Duodenal mucosa (tissue), 2 donors: ENCODE measurements around the gene IRF1.

Source experiments
- H3K27ac ChIP-seq: one replicate; pipeline ENCODE4 v1.7.0; 2013; ENCODE audit warnings: low read depth, low read length
- H3K27me3 ChIP-seq, 2 donors: one replicate each; pipeline ENCODE4 v1.7.0; 2013; ENCODE audit warnings: low read length in 2 of 2, control low read depth in 1 of 2; ENCODE audit not compliant: insufficient read depth in 2 of 2, control insufficient read depth in 1 of 2
- H3K36me3 ChIP-seq, 2 donors: one replicate each; pipeline ENCODE4 v1.7.0; 2013; ENCODE audit warnings: low read length in 2 of 2, control low read depth in 1 of 2; ENCODE audit not compliant: insufficient read depth in 2 of 2, control insufficient read depth in 1 of 2
- H3K4me1 ChIP-seq, 2 donors: one replicate each; pipeline ENCODE4 v1.7.0; 2013; ENCODE audit warnings: low read length in 2 of 2, control low read depth in 1 of 2; ENCODE audit not compliant: insufficient read depth in 2 of 2, control insufficient read depth in 1 of 2
- H3K4me3 ChIP-seq, 2 donors: one replicate each; pipeline ENCODE4 v1.7.0; 2013; ENCODE audit warnings: low read length in 2 of 2, low read depth in 1 of 2
- H3K9ac ChIP-seq, 2 donors: one replicate each; pipeline ENCODE4 v1.7.0; 2013; ENCODE audit warnings: low read length in 2 of 2, low read depth in 1 of 2
- H3K9me3 ChIP-seq, 2 donors: one replicate each; pipeline ENCODE4 v1.7.0; 2013; ENCODE audit warnings: low read length in 2 of 2, control low read depth in 1 of 2; ENCODE audit not compliant: control insufficient read depth in 1 of 2

The IRF1 gene

GRCh38 chr5:132500931-132501628 lies 10.5 kb upstream of the IRF1 start:
- Histone ChIP-seq H3K9ac (peak overlapping the region; percentile 61), H3K4me1 (peaks cover 75 to 80% of the 10 kb centered on the region in 2 donors), H3K27ac (peak overlapping the region; percentile 90), H3K4me3 (peak overlapping the region; percentile 7 to 50), H3K9me3 (no peaks in the 10 kb centered on the region), H3K36me3 (no peaks in the 10 kb centered on the region), H3K27me3 (no peaks in the 10 kb centered on the region)

DNA sequence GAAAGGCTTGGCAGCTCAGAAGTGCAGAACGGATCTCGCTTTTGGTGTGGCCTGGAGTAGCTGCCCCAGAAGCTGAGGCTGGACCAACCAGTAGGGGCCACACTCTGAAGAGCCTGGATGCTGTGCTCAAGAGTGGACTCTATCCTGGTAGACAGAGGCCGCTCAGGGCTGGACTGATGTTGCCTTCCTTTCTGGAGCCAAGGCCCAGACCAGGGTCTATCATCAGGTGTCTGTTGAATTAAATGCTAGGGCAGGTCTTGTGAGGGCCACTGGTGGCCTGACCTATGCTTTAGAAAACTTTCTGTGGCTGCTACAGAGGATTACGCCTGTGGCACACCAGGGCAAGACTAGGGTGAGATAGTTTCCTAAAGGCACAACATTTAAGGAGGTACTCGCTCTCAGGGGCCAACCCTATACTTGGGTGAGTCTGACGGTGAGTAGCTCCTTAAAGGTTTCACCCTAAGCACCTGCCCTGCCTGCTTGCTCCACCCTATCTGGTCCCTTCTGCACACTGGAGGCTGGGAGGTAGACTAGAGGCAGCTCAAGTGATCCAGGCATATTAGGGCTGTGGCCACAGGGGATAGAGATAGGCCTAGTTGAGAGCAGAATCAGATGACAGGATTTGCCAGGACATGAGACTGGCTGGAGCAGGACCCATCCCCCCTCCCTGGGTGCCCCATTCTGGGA lies 9.8 kb upstream of the IRF1 start:
- no peaks in the 10 kb centered on the region for H3K27me3 ChIP-seq
- H3K4me3 ChIP-seq = peak overlapping the region; percentile 7 to 50
- H3K9ac ChIP-seq = peak overlapping the region; percentile 61
- H3K4me1 ChIP-seq = peaks cover 72 to 77% of the 10 kb centered on the region in 2 donors
- H3K9me3 ChIP-seq = no peaks in the 10 kb centered on the region
- no peaks in the 10 kb centered on the region for H3K36me3 ChIP-seq
- peak overlapping the region; percentile 79 for H3K27ac ChIP-seq

DNA sequence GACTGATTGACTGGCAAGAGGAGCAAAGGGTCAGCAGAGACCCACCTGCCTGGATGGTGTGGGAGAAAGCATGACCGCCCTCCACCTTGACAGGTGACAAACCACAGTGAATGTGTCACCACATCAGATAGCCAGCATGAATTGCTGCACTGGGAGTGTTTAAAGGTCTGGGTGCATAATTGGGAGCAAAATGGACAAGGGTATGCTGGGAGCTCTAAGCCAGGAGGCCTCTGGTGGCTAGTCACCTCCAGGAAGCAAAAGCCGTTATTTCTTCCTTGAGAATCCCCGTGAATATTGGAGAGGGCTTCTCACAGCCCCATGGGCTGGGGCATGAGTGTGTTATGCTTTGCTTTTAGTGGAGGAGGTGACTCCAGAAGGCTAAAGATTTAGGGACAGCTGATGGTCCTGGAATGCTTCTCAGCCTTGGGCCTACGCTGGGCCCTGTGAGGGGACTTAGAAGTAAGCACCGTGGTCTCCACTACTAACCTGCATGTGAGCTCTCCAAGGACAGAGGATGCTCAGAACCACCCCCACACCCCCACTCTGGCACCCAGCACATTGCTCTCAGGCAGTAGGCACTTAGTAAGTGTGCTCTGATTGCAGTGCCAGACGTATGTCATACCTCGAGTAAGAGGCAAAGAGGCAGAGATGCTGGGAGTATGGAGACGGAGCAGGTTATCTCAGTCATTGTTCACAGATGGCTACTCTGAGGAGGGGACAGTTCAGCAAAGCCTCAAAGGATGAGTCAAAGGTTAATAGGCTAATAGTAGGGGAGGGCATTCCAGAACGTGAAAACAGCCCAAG lies 9.1 kb upstream of the IRF1 start:
- Histone ChIP-seq H3K9ac (peak overlapping the region; percentile 61), H3K4me3 (no peak overlapping the region), H3K9me3 (no peaks in the 10 kb centered on the region), H3K27ac (peak overlapping the region; percentile 13), H3K27me3 (no peaks in the 10 kb centered on the region), H3K36me3 (no peaks in the 10 kb centered on the region), H3K4me1 (peaks cover 72 to 79% of the 10 kb centered on the region in 2 donors)

GRCh38 chr5:132498686-132499271 lies 8.2 kb upstream of the IRF1 start:
- H3K27me3 ChIP-seq = no peaks in the 10 kb centered on the region
- peaks cover 73 to 88% of the 10 kb centered on the region in 2 donors for H3K4me1 ChIP-seq
- H3K27ac ChIP-seq = no peak overlapping the region
- no peak overlapping the region for H3K4me3 ChIP-seq
- H3K36me3 ChIP-seq = no peaks in the 10 kb centered on the region
- H3K9me3 ChIP-seq = no peaks in the 10 kb centered on the region
- H3K9ac ChIP-seq = peak overlapping the region in 1 of 2 donors; percentile 35

- peak overlapping the region; percentile 65 to 82 for H3K9ac ChIP-seq
- peaks cover 69 to 83% of the 10 kb centered on the region in 2 donors for H3K4me1 ChIP-seq
- no peaks in the 10 kb centered on the region for H3K36me3 ChIP-seq
- no peaks in the 10 kb centered on the region for H3K27me3 ChIP-seq
- peak overlapping the region; percentile 96 for H3K27ac ChIP-seq
- H3K4me3 ChIP-seq = peak overlapping the region in 1 of 2 donors; percentile 75
- no peaks in the 10 kb centered on the region for H3K9me3 ChIP-seq
Measured at GRCh38 chr5:132498152-132498551, 7.6 kb upstream of the IRF1 start.

GRCh38 chr5:132497488-132497997 lies 7.0 kb upstream of the IRF1 start:
- H3K9me3 ChIP-seq = no peaks in the 10 kb centered on the region
- H3K27me3 ChIP-seq = no peaks in the 10 kb centered on the region
- H3K36me3 ChIP-seq = no peaks in the 10 kb centered on the region
- peak overlapping the region; percentile 65 to 82 for H3K9ac ChIP-seq
- H3K4me3 ChIP-seq = peak overlapping the region; percentile 75 to 87
- peak overlapping the region; percentile 96 for H3K27ac ChIP-seq
- H3K4me1 ChIP-seq = peaks cover 62 to 80% of the 10 kb centered on the region in 2 donors

DNA sequence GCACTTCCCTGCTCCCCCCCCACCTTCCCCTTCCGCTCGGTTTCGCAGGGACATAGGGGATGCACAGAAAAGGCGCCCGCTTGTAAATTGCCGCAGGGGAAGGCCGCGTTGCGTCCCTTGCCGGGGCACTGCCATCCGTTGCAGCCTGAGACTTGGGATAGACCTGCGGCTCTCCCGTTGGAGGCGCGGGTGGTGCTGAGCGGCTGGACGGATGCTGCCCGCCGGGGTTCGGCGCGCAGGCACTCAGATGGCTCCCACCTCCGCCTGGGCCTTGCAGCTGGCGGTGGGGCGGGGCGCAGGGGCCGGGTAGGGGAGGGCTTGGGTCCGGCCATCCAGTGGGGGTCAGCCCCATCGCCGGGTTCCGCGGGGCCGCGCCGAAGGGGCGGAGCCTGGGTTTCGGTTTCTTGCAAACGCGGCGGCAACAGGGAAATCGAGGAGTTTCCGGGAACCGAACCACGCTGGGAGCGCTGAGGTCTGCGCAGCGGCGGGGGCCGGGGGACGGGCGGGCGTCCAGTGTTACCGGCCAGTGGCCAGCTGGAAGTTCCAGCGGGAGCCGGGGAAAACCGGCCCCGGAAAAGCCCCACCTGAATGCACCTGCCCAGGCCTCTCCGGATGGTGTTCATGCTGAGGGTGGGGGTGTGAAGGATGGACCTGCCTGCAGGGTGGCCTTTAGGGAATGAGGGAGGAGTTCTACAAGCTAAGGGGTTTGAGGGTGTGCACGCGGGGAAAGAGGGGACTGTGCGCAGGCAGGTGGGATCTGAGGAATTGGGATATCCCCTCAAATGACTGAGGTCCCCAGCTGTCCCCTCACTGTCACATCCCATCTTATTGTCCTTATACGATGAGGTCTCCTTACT lies 6.3 kb upstream of the IRF1 start:
- Histone ChIP-seq H3K9ac (peak overlapping the region; percentile 82 to 90), H3K27ac (peak overlapping the region; percentile 96), H3K9me3 (no peaks in the 10 kb centered on the region), H3K36me3 (no peaks in the 10 kb centered on the region), H3K4me3 (peak overlapping the region; percentile 75 to 87), H3K27me3 (no peaks in the 10 kb centered on the region), H3K4me1 (peaks cover 61 to 80% of the 10 kb centered on the region in 2 donors)

DNA sequence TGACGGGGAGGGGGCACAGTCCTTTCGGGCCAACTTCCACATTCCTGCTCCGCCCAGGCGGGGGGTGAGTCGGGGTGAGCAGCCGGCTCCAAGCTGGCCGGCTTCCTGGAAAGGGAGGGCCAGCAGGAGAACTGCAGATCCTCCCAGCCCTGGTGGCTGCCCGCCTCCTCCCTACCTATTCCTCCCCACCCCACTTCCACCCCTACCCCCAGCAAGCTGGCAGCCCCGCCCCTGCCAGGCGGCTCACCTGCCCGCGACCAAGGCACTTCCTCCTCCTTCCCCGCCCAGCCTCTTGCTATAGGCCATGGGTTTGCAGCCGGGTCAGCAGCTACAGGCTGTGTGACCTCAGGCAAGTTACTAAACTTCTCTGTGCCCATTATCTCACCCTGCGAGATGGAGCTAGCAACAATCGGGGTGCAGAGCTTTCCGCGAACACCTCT lies 5.6 kb upstream of the IRF1 start:
- peak overlapping the region; percentile 75 to 87 for H3K4me3 ChIP-seq
- peak overlapping the region; percentile 82 to 90 for H3K9ac ChIP-seq
- H3K9me3 ChIP-seq = no peaks in the 10 kb centered on the region
- no peaks in the 10 kb centered on the region for H3K27me3 ChIP-seq
- peaks cover 61 to 80% of the 10 kb centered on the region in 2 donors for H3K4me1 ChIP-seq
- H3K27ac ChIP-seq = peak overlapping the region; percentile 96
- H3K36me3 ChIP-seq = no peaks in the 10 kb centered on the region

DNA sequence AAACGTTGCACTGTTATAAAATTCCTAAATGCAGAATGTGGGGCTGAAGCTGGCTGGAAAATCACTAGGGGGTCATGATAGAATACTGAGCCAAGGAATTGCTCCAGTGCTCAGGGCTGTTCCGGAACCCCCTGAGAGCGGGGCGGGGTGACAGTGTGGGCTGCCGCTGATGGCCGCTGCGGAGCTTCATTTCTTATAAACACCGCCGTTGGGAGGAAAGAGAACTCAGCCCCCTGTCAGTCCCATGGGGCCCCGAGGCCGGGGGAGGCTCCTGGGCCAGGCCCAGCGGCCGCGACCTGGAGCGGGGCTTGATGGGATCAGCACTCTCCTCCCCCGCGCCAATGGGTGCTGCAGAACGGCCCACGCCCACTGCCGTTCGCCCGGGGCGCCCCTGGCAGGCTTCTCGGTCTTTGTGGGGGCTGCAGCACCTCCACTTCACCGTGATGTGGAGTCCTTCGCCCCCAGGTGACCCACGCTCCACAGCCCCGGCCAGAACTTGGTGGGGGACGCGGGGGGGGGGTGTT lies 5.2 kb upstream of the IRF1 start:
- peak overlapping the region; percentile 75 to 87 for H3K4me3 ChIP-seq
- no peaks in the 10 kb centered on the region for H3K27me3 ChIP-seq
- no peaks in the 10 kb centered on the region for H3K9me3 ChIP-seq
- peaks cover 59 to 76% of the 10 kb centered on the region in 2 donors for H3K4me1 ChIP-seq
- H3K27ac ChIP-seq = peak overlapping the region; percentile 96
- no peaks in the 10 kb centered on the region for H3K36me3 ChIP-seq
- peak overlapping the region; percentile 73 to 82 for H3K9ac ChIP-seq
